ENCODE measurements around the gene MRO. TPM values are rescaled to one million over a fixed set of nuclear protein-coding genes. Genes with fewer than 3 reads are reported as not detected.

MRO gene
- total and polyA plus RNA-seq, 2 experiments from 2014 or later = not detected

DNA sequence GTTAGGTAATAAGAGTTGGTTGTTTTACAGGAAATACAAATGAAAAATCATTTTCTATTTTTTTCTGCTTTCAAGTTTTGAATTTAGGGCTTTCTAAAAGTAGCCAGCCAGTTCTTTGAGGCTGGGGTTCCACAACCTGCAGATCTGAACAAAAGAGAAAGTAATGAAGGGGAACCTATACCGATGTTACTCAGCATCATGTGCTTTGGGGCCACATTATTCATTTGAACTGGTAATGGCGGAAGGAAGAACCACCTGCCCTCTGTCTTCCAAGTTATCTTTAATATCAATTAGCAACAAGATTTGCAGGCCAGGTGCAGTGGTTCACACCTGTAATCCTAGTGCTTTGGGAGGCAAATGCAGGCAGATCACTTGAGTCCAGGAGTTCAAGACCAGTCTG is 12.9 kb upstream of the MRO start:
- H3K4me1 ChIP-seq (ENCODE audit: low read depth) = no peaks in the 10 kb centered on the region
- H3K36me3 ChIP-seq = no peaks in the 10 kb centered on the region
- H3K27me3 ChIP-seq = no peaks in the 10 kb centered on the region

DNA sequence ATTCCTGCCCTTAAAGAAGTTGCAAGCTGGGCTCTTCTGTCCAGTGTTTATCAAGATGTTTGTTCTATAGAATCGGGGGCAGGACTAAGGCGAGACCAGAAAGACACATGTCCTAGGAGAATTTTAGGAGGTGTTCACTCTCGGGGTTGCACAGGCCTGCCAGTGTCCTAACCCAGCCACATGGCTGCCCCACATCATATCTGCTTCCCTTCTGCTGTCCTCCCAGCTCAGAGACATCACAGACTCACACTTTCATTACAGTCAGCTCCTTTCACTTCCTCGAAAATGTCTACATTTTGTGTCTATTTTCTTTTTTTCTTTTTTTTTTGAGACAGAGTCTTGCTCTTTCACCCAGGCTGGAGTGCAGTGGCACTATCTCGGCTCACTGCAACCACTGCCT is 10.7 kb upstream of the MRO start:
- DNase-seq (ENCODE audit: low read depth in 1 of 2, low spot score in 1 of 2) = no peak
- H3K9me3 ChIP-seq (ENCODE audit: low read depth) = no peaks in the 10 kb centered on the region
- H3K27ac ChIP-seq = no peak overlapping the region
- peaks cover 6% of the 10 kb centered on the region for H3K4me1 ChIP-seq (ENCODE audit: low read depth)
- TF ChIP-seq, protein P1, sequence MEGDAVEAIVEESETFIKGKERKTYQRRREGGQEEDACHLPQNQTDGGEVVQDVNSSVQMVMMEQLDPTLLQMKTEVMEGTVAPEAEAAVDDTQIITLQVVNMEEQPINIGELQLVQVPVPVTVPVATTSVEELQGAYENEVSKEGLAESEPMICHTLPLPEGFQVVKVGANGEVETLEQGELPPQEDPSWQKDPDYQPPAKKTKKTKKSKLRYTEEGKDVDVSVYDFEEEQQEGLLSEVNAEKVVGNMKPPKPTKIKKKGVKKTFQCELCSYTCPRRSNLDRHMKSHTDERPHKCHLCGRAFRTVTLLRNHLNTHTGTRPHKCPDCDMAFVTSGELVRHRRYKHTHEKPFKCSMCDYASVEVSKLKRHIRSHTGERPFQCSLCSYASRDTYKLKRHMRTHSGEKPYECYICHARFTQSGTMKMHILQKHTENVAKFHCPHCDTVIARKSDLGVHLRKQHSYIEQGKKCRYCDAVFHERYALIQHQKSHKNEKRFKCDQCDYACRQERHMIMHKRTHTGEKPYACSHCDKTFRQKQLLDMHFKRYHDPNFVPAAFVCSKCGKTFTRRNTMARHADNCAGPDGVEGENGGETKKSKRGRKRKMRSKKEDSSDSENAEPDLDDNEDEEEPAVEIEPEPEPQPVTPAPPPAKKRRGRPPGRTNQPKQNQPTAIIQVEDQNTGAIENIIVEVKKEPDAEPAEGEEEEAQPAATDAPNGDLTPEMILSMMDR (IDR thresholded peaks at IDR 0.05; ENCODE audit: low read depth, low read length) = no peak
- H3K36me3 ChIP-seq = no peaks in the 10 kb centered on the region
- no peaks in the 10 kb centered on the region for H3K27me3 ChIP-seq
- no peak overlapping the region for H3K4me3 ChIP-seq

More for the DNA sequence above, 12.9 kb upstream of the MRO start:
- TF ChIP-seq, protein P1 (IDR thresholded peaks at IDR 0.05; ENCODE audit: low read depth, low read length) = no peak
- Histone ChIP-seq H3K4me3 (no peak overlapping the region), H3K27ac (no peak overlapping the region), H3K9me3 (ENCODE audit: low read depth) (no peaks in the 10 kb centered on the region)
- no peak for DNase-seq (ENCODE audit: low read depth in 1 of 2, low spot score in 1 of 2)

DNA sequence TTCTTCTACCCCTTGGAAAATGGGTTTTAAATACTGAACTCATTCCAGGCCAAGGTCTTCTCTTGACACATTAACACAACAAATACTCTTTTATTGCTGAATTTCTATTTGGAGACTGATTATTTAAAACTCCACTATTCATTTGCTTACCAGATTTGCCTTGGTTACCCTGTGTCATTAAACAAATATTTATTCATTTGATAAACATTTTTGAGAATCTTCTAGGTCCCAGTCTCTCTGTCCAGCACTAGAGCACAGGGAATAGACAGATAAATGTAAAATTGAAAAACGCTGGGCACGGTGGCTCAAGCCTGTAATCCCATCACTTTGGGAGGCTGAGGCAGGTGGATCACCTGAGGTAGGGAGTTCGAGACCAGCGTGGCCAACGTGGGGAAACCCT is 9.8 kb upstream of the MRO start:
- Histone ChIP-seq H3K4me1 (ENCODE audit: low read depth) (peaks cover 7% of the 10 kb centered on the region), H3K9me3 (ENCODE audit: low read depth) (no peaks in the 10 kb centered on the region), H3K4me3 (no peak overlapping the region), H3K27ac (no peak overlapping the region), H3K27me3 (no peaks in the 10 kb centered on the region), H3K36me3 (no peaks in the 10 kb centered on the region)
- DNase-seq (ENCODE audit: low read depth in 1 of 2, low spot score in 1 of 2) = no peak
- TF ChIP-seq, protein P1 (IDR thresholded peaks at IDR 0.05; ENCODE audit: low read depth, low read length) = no peak

DNA sequence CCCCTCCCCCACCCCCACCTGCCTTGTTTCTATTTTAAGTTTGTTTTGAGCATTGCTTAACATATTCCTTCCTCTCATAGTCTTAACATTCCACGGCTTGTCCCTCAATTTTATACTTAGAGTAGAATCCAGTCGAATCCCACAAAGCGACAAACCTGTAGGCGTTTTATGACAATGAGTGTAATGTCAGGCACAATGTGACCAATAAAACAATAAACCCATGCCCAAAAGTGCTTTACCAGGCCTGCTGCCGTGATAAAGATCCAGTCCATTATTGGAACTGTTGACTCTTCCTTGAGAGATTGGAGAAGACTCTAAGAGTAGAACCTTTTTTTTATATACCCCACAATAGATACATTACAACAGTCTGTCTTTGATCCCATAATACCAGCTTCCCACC is 6.2 kb upstream of the MRO start:
- H3K4me3 ChIP-seq = no peak overlapping the region
- TF ChIP-seq, protein P1 (IDR thresholded peaks at IDR 0.05; ENCODE audit: low read depth, low read length) = no peak
- no peaks in the 10 kb centered on the region for H3K27me3 ChIP-seq
- H3K27ac ChIP-seq = no peak overlapping the region
- peaks cover 7% of the 10 kb centered on the region for H3K4me1 ChIP-seq (ENCODE audit: low read depth)
- H3K36me3 ChIP-seq = no peaks in the 10 kb centered on the region
- no peaks in the 10 kb centered on the region for H3K9me3 ChIP-seq (ENCODE audit: low read depth)
- no peak for DNase-seq (ENCODE audit: low read depth in 1 of 2, low spot score in 1 of 2)

DNA sequence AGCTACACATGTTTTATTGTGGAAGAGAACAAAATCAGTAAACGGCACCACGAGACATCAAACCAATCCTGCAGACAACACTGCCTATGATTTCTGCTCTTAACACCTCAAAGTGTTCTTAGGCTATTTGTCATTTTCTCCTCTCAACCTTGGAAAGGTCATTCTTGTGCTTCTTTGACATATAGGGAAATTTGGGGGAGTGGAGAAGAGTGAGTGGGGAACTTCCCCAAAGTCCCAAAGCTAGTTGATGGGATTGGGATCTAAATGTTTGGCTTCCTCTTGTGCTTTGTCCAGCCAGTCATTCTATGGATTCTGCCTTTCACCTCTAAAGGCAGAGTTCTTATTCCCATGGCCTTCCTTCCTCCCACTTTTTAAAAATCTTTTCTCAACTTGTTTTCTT is 5.8 kb upstream of the MRO start:
- no peaks in the 10 kb centered on the region for H3K27me3 ChIP-seq
- H3K4me3 ChIP-seq = no peak overlapping the region
- H3K27ac ChIP-seq = no peak overlapping the region
- H3K36me3 ChIP-seq = no peaks in the 10 kb centered on the region
- TF ChIP-seq, protein P1 (IDR thresholded peaks at IDR 0.05; ENCODE audit: low read depth, low read length) = no peak
- DNase-seq (ENCODE audit: low read depth in 1 of 2, low spot score in 1 of 2) = no peak
- H3K4me1 ChIP-seq (ENCODE audit: low read depth) = peaks cover 7% of the 10 kb centered on the region
- H3K9me3 ChIP-seq (ENCODE audit: low read depth) = no peaks in the 10 kb centered on the region

DNA sequence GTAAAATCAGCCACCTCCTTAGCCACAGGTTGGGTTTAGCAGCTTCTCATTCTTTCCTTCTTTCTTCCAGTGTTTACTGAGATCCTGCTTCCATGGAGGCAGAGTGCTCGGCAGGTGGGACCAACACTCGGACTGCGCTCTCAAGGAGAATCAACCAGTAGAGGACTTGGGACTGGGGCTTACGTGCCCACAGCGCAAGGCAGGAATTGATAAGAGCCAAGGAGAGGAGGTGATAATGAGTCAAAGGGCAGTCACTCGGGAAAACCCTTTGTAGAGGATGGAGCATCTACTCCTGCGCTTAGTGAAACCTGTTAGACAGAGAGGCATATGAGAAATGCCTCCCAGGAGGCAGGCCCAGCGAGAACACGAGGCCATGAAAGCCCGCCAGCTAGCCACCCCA is 2.9 kb upstream of the MRO start:
- Histone ChIP-seq H3K27ac (no peak overlapping the region), H3K36me3 (no peaks in the 10 kb centered on the region), H3K4me1 (ENCODE audit: low read depth) (peaks cover 11% of the 10 kb centered on the region), H3K4me3 (no peak overlapping the region), H3K9me3 (ENCODE audit: low read depth) (no peaks in the 10 kb centered on the region), H3K27me3 (no peaks in the 10 kb centered on the region)
- TF ChIP-seq, protein P1 (IDR thresholded peaks at IDR 0.05; ENCODE audit: low read depth, low read length) = no peak
- no peak for DNase-seq (ENCODE audit: low read depth in 1 of 2, low spot score in 1 of 2)
